GM19035 (cell line): ENCODE results near the gene WDR38.
"Not testable (repeated sequence)": the region's sequence is repeated elsewhere in the genome, so short reads cannot be mapped to it uniquely, and the experiment has no call there.

Experiments used
- ATAC-seq: cut with Tn5 transposase; IDR thresholded peaks from one replicate; pipeline ENCODE4 v1.9.1; 2021; ENCODE audit not compliant: unreplicated experiment

WDR38 gene

DNA sequence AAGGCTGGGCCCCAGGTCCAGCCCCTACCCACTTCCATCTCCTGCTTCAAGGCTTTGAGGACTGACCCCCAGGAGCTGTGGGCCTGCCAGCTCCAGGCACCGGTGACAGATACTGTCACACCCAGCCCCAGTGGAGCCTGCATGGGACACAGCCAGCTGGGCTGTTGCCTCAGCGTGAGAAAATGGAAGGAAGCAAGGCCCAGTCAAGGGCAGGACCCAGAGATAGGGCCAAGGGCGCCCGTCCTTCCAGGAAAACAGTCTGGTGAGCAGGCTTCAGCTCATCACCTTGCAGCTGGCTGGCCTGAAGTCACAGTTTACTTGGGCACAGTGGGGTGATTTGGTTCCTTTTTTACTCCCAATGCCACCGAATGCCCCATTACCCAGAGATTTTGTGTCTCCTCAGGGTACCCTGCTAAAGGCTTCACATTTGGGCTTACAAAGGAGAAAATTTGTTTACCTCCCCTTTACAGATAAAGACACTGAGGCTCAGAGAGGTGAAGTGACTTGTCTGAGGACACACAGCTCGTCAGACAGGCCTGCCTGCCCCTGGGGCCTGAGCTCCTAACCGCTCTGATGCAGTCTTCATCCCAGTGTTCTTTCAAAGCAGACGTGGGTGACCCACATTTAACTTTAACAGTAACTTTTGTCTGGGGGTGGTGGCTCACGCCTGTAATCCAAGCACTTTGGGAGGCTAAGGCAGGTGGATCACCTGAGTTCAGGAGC, 21.5 kb upstream of the WDR38 start:
- no peak for ATAC-seq

- no peak for ATAC-seq
These were observed 18.7 kb upstream of the WDR38 start for GRCh38 chr9:124834591-124834990.

- no peak for ATAC-seq
These were observed 18.2 kb upstream of the WDR38 start for GRCh38 chr9:124835026-124835557.

- not testable (repeated sequence) for ATAC-seq
These were observed 15.1 kb upstream of the WDR38 start for GRCh38 chr9:124838132-124838531.

DNA sequence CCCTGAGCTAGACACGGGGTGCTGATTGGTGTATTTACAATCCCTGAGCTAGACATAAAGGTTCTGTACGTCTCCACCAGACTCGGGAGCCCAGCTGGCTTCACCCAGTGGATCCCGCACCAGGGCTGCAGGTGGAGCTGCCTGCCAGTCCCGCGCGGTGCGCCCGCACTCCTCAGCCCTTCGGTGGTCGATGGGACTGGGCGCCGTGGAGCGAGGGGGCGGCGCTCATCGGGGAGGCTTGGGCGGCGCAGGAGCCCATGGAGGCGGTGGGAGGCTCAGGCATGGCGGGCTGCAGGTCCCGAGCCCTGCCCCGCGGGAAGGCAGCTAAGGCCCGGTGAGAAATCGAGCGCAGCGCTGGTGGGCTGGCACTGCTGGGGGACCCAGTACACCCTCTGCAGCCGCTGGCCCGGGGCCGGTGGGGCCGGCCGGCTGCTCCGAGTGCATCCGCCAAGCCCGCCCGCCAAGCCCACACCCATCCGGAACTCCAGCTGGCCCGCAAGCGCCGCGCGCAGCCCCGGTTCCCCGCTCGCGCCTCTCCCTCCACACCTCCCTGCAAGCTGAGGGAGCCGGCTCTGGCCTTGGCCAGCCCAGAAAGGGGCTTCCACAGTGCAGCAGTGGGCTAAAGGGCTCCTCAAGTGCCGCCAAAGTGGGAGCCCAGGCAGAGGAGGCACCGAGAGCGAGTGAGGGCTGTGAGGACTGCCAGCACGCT, 14.5 kb upstream of the WDR38 start:
- not testable (repeated sequence) for ATAC-seq

DNA sequence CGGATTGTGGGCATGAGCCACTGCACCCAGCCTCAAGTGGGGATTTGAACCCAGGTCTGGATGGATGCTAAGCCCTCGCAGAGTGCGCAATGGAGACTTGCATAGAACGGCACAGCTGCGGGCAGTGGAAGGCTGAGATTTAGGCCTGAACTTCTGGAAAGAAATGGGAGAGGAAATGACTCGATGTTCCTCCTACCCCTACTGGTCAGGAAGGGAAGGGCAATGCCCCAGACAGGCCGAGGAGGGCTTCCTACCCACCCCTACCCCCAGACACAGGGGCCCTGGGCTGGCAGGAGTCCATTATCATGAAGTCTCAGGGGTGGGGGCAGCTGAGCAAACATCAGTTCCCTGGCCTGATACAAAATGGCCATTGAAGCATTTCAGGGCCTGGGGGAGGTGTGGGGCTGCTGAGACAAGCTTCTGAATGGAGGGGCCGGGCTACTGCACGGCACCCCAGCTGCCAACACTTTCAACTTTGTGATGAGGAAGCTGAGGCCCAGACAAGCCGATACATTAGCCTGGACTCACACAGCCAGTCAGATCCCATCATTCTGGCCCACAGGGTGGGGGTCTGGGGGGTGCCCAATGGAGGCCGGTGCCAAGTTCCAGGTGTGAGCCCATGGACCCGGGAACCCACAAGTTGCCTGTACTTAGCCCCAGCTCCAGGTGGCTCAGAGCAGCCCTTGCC, 13.5 kb upstream of the WDR38 start:
- ATAC-seq: no peak

- ATAC-seq: no peak
These were observed 12.9 kb upstream of the WDR38 start for GRCh38 chr9:124840300-124840833.

DNA sequence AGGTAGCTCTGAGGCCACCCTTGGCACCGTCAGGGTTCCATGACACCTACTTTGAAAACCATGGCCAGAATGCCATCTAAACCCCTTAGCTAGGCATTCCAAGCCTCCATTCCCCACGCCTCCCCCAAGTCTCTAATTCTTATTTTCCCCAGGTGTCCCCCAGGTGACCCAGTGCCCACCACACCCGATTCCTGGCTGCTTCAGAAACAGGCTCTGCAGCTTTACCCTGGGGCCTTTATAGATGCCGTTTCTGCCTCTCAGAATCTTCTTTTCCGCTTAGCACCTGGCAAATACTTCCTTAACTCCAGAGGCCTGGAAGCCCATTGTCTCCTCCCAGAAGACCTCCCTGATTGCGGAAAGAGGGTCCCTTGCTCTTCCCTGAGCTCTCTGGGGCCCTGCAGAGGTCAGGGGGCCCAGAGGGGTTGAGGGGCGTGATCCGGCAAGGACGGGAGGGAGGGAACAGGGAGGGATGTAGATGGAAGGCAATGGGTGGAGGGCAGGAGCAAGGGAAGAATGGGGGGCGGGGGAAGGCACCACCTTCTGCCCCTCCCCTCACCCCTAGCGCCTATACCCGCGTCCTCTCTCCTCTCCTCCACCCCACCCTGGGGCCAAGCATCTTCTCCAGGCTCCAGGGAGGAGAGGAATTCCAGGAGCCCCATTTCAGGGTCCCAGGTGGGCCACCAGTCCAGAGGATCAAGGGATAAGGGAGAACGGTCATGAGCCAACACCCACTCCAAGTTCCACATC, 12.0 kb upstream of the WDR38 start:
- no peak for ATAC-seq

- no peak for ATAC-seq
These were observed 9.7 kb upstream of the WDR38 start for GRCh38 chr9:124843456-124844034.

- no peak for ATAC-seq
These were observed 9.0 kb upstream of the WDR38 start for GRCh38 chr9:124844291-124844690.

GRCh38 chr9:124846467-124846866, 6.8 kb upstream of the WDR38 start:
- ATAC-seq: not testable (repeated sequence)

DNA sequence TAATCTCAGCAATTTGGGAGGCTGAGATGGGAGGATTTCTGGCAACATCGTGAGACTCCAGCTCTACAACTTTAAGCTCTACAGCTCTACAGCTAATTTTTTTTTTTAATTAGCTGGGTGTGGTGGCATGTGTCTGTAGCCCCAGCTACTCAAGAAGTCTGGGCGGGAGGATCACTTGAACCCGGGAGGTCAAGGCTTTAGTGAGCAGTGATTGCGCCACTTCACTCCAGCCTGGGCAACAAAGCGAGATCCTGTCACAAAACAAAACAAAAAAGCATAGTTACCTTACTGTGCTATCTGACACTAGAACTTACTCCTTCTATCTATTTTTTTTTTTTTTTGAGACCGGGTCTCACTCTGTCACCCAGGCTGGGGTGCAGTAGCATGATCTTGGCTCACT, 6.3 kb upstream of the WDR38 start:
- ATAC-seq: no peak

DNA sequence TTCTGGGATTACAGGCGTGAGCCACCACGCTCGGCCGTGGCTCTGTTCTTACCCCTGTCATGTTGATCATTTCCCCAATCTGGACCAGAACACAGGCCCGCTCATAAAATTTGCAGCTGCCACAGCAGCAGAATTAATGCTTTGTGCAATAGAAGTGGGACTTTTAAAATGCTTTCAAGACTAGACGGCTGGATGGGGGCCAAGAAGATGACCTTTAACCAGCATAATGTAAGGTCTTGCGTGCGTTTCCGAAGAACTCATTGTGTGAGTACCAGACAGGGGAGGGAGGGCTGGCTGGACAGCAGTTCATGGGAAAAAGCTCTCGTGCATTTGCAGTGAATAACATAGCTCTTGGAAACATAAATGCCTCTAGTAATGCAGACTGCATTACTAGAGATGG, 3.5 kb upstream of the WDR38 start:
- ATAC-seq: no peak

GRCh38 chr9:124852121-124852828, 985 bp upstream of the WDR38 start:
- ATAC-seq: no peak

DNA sequence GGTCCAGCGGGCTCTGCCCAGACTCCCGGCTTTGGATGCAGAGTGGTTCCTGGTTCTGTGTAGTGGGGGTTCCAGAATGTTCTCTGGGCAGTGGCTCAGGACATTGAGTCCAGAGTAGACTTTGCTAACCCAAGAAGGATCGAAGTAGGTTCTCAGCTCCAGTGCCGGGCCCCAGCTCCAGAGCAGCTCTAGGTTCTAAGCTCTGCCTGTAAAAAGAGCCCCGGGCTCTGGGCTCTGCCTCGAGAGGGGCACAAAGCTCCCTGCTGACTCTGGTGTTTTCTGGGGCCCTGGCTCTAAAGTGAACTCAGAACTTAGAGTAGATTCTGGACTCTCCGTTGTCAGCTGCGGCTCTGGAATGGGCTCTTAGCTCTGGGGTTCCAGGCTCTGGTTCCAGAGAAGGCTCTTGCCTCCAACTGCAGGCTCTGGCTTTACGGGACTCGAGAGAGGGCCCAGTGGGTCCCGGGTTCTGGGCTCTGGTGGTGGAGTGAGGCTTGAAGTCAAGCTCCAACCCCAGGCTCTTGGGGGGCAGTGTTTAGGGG, 414 bp downstream of the WDR38 start:
- ATAC-seq: no peak

GRCh38 chr9:124854161-124854560, 901 bp downstream of the WDR38 start:
- no peak for ATAC-seq

- ATAC-seq: no peak
These were observed 1.6 kb downstream of the WDR38 start for GRCh38 chr9:124854822-124855221.

GRCh38 chr9:124855566-124855943, 2.3 kb downstream of the WDR38 start:
- no peak for ATAC-seq

DNA sequence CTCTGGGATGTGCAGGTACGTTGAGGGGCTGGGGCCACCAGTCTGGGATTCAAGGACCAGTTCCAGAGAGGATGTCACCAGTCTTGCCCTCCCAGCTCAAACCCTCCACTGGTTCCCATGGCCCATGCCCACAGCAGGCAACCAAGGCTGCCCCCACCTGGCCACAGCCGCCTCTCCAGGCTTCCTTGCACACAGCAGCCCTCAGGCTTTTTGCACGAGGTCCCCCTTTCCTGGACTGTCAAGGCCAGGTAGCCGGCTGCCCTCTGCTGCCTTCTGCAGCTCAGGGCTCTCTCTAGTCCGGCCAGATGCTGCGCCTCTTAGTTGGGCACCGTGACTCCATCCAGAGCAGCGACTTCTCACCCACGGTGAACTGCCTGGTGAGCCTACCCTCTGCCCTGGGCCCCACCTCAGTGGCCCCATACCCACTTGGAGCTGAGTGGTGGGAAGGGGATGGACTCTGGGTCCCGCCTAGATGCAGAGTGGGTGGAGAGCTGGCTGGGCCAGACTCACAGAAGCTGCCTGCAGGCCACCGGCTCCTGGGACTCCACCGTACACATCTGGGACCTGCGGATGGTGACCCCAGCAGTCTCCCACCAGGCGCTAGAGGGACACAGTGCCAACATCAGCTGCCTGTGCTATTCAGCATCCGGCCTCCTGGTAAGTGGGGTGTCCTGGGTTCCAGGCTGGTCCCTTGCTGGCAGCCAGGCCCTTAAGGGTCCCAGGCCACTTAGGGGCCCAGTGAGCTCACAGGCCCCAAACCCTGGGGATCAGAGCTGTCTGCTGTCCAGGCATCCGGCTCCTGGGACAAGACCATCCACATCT, 2.9 kb downstream of the WDR38 start:
- no peak for ATAC-seq
